Activated naive CD4-positive, alpha-beta T cell treated with anti-CD3 and anti-CD28 coated beads for 36 hours (primary cell): ENCODE results near the gene C2orf15. TPM values are rescaled to one million over a fixed set of nuclear protein-coding genes. Genes with fewer than 3 reads are reported as not detected.
"Not testable (repeated sequence)": the region's sequence is repeated elsewhere in the genome, so short reads cannot be mapped to it uniquely, and the experiment has no call there.

Experiments
- CTCF ChIA-PET: fragments of 350-600 bp; sonication (Branson Sonifier 250); formaldehyde crosslinking; loops from one replicate; lab custom pipeline; 2021; ENCODE audit warnings: antibody characterized with exemption; lab: Charles Lee
- DNase-seq: peaks from one replicate; pipeline ENCODE4 v3.0.0-alpha.2; 2020
- H3K27ac Mint-ChIP-seq: one replicate; pipeline ENCODE4 v1.8.0; 2021; ENCODE audit warnings: mild to moderate bottlenecking, mixed read lengths
- H3K27me3 Mint-ChIP-seq: one replicate; pipeline ENCODE4 v1.8.0; 2021; ENCODE audit warnings: low read depth, mixed read lengths
- H3K36me3 Mint-ChIP-seq: one replicate; pipeline ENCODE4 v1.8.0; 2021; ENCODE audit warnings: low read depth, mixed read lengths
- H3K4me1 Mint-ChIP-seq: one replicate; pipeline ENCODE4 v1.8.0; 2021; ENCODE audit warnings: low read depth, mixed read lengths
- H3K4me3 Mint-ChIP-seq: one replicate; pipeline ENCODE4 v1.8.0; 2021; ENCODE audit warnings: mild to moderate bottlenecking, moderate library complexity, mixed read lengths
- H3K9me3 Mint-ChIP-seq: one replicate; pipeline ENCODE4 v1.8.0; 2021; ENCODE audit warnings: mixed read lengths
- intact Hi-C: fragments of 100-400 bp; cut with micrococcal nuclease; formaldehyde crosslinking; loops from one replicate; pipeline ENCODE4 v1.15.1; 2023
- total RNA-seq, 2 experiments: library from RNA; stranded (reverse); gene quantifications; one replicate each; pipeline ENCODE4 v1.2.3, GENCODE V29; 2021

C2orf15 gene
- total RNA-seq, 2 experiments from 2014 or later = 1.4 to 1.6 TPM

- no peaks in the 10 kb centered on the region for H3K27me3 Mint-ChIP-seq
- no peak overlapping the region for H3K4me3 Mint-ChIP-seq
- CTCF ChIA-PET = no interaction called here
- H3K9me3 Mint-ChIP-seq = no peaks in the 10 kb centered on the region
- peak overlapping the region; percentile 16 for H3K27ac Mint-ChIP-seq
- H3K36me3 Mint-ChIP-seq = peaks cover 25% of the 10 kb centered on the region
- intact Hi-C loops = no loop called here
- no peak for DNase-seq
- peaks cover 28% of the 10 kb centered on the region for H3K4me1 Mint-ChIP-seq
Observed at GRCh38 chr2:99169534-99169933, 28.0 kb downstream of the C2orf15 start.

GRCh38 chr2:99171377-99172140, 30.1 kb downstream of the C2orf15 start:
- H3K4me3 Mint-ChIP-seq = no peak overlapping the region
- intact Hi-C loops = loop anchor here (10.0 kb wide), 1 partner anchor 537 kb away; no protein-coding TSS in a partner anchor
- no peaks in the 10 kb centered on the region for H3K9me3 Mint-ChIP-seq
- H3K4me1 Mint-ChIP-seq = peaks cover 40% of the 10 kb centered on the region
- CTCF ChIA-PET = interaction anchor here (1.0 kb wide), 1 partner anchor 13 kb away, joined by 4 read pairs; no protein-coding TSS in a partner anchor
- no peak for DNase-seq
- peaks cover 22% of the 10 kb centered on the region for H3K36me3 Mint-ChIP-seq
- peak overlapping the region; percentile 80 for H3K27ac Mint-ChIP-seq
- no peaks in the 10 kb centered on the region for H3K27me3 Mint-ChIP-seq

GRCh38 chr2:99180755-99181623, 39.5 kb downstream of the C2orf15 start, which contains the start of the genes MITD1 and MRPL30:
TSS of gene MITD1 (minus strand) at chr2:99181058. CDS start at chr2:99180981, 77 bp downstream.
TSS of gene MRPL30 (plus strand) at chr2:99181184. CDS start at chr2:99186204, 5,020 bp downstream.
- CTCF ChIA-PET = interaction anchor here (0.9 to 2.0 kb wide), 4 partner anchors 14 to 156 kb away, joined by 4 to 11 read pairs (median 6); partner anchors contain the start of genes C2orf15 and EIF5B
- H3K36me3 Mint-ChIP-seq = peaks cover 10% of the 10 kb centered on the region
- intact Hi-C loops = loop anchor here (1.0 kb wide), 4 partner anchors 26 to 309 kb away; partner anchors contain the start of genes C2orf15, REV1 and TXNDC9
- no peaks in the 10 kb centered on the region for H3K27me3 Mint-ChIP-seq
- DNase-seq = peak; percentile 94
- H3K27ac Mint-ChIP-seq = peak within 1 kb of the TSS; percentile 92
- H3K9me3 Mint-ChIP-seq = no peaks in the 10 kb centered on the region
- peaks cover 63% of the 10 kb centered on the region for H3K4me1 Mint-ChIP-seq
- H3K4me3 Mint-ChIP-seq = peak within 1 kb of the TSS; percentile 95

GRCh38 chr2:99181624-99182000, 40.1 kb downstream of the C2orf15 start:
- Mint-ChIP-seq H3K4me3 (peak overlapping the region; percentile 95), H3K4me1 (peaks cover 60% of the 10 kb centered on the region), H3K36me3 (peaks cover 10% of the 10 kb centered on the region), H3K27ac (peak overlapping the region; percentile 92), H3K9me3 (no peaks in the 10 kb centered on the region), H3K27me3 (no peaks in the 10 kb centered on the region)
- intact Hi-C loops = loop anchor here (1.0 kb wide), 4 partner anchors 26 to 309 kb away; partner anchors contain the start of genes C2orf15, REV1 and TXNDC9
- CTCF ChIA-PET = interaction anchor here (2.0 kb wide), 1 partner anchor 155 kb away, joined by 5 read pairs; the partner anchor contains the start of gene EIF5B
- no peak for DNase-seq

GRCh38 chr2:99183025-99183424, 41.5 kb downstream of the C2orf15 start:
- no peaks in the 10 kb centered on the region for H3K9me3 Mint-ChIP-seq
- peak overlapping the region; percentile 0 for H3K4me3 Mint-ChIP-seq

GRCh38 chr2:99184811-99185210, 43.3 kb downstream of the C2orf15 start:
- H3K4me1 Mint-ChIP-seq = peaks cover 41% of the 10 kb centered on the region
- no peak overlapping the region for H3K4me3 Mint-ChIP-seq
- H3K9me3 Mint-ChIP-seq = no peaks in the 10 kb centered on the region
- peaks cover 12% of the 10 kb centered on the region for H3K36me3 Mint-ChIP-seq
- CTCF ChIA-PET = interaction anchor here (0.8 kb wide), 1 partner anchor 162 kb away, joined by 3 read pairs; no protein-coding TSS in a partner anchor
- no peak overlapping the region for H3K27ac Mint-ChIP-seq
- DNase-seq = no peak
- intact Hi-C loops = no loop called here
- H3K27me3 Mint-ChIP-seq = no peaks in the 10 kb centered on the region

More at GRCh38 chr2:99183025-99183424, 41.5 kb downstream of the C2orf15 start:
- Mint-ChIP-seq H3K36me3 (peaks cover 10% of the 10 kb centered on the region), H3K27me3 (no peaks in the 10 kb centered on the region), H3K4me1 (peaks cover 53% of the 10 kb centered on the region), H3K27ac (no peak overlapping the region)
- CTCF ChIA-PET = no interaction called here
- intact Hi-C loops = no loop called here
- DNase-seq = no peak

- no peak overlapping the region for H3K27ac Mint-ChIP-seq
- no peak overlapping the region for H3K4me3 Mint-ChIP-seq
- H3K36me3 Mint-ChIP-seq = peaks cover 23% of the 10 kb centered on the region
- no peaks in the 10 kb centered on the region for H3K9me3 Mint-ChIP-seq
- H3K4me1 Mint-ChIP-seq = peaks cover 28% of the 10 kb centered on the region
- intact Hi-C loops = no loop called here
- DNase-seq = no peak
- CTCF ChIA-PET = no interaction called here
- H3K27me3 Mint-ChIP-seq = no peaks in the 10 kb centered on the region
Observed at GRCh38 chr2:99187011-99187410, 45.5 kb downstream of the C2orf15 start.

GRCh38 chr2:99188357-99188756, 46.9 kb downstream of the C2orf15 start:
- CTCF ChIA-PET = interaction anchor here (0.6 kb wide), 2 partner anchors 139 to 1262 kb away, joined by 3 to 4 read pairs; no protein-coding TSS in a partner anchor
- intact Hi-C loops = no loop called here
- peaks cover 23% of the 10 kb centered on the region for H3K4me1 Mint-ChIP-seq

GRCh38 chr2:99190548-99190947, 49.0 kb downstream of the C2orf15 start:
- Mint-ChIP-seq H3K27me3 (no peaks in the 10 kb centered on the region), H3K4me1 (peaks cover 10% of the 10 kb centered on the region), H3K36me3 (peaks cover 39% of the 10 kb centered on the region), H3K27ac (no peak overlapping the region), H3K4me3 (no peak overlapping the region), H3K9me3 (no peaks in the 10 kb centered on the region)
- CTCF ChIA-PET = interaction anchor here (0.6 kb wide), 1 partner anchor 51 kb away, joined by 3 read pairs; no protein-coding TSS in a partner anchor
- no peak for DNase-seq
- intact Hi-C loops = no loop called here

More at GRCh38 chr2:99188357-99188756, 46.9 kb downstream of the C2orf15 start:
- no peak overlapping the region for H3K27ac Mint-ChIP-seq
- no peak for DNase-seq
- no peaks in the 10 kb centered on the region for H3K27me3 Mint-ChIP-seq
- no peak overlapping the region for H3K4me3 Mint-ChIP-seq
- no peaks in the 10 kb centered on the region for H3K9me3 Mint-ChIP-seq
- H3K36me3 Mint-ChIP-seq = peaks cover 33% of the 10 kb centered on the region

- H3K4me3 Mint-ChIP-seq, CTCF ChIA-PET, H3K4me1 Mint-ChIP-seq, intact Hi-C loops, H3K9me3 Mint-ChIP-seq, H3K27me3 Mint-ChIP-seq, H3K27ac Mint-ChIP-seq, DNase-seq: not testable (repeated sequence)
- peaks cover 40% of the 10 kb centered on the region for H3K36me3 Mint-ChIP-seq
Observed at GRCh38 chr2:99192364-99192763, 50.9 kb downstream of the C2orf15 start.

- H3K4me3 Mint-ChIP-seq = no peak overlapping the region
- no peak overlapping the region for H3K27ac Mint-ChIP-seq
- H3K27me3 Mint-ChIP-seq = no peaks in the 10 kb centered on the region
- H3K36me3 Mint-ChIP-seq = peaks cover 10% of the 10 kb centered on the region
- no peak for DNase-seq
- intact Hi-C loops = no loop called here
- no peaks in the 10 kb centered on the region for H3K4me1 Mint-ChIP-seq
- CTCF ChIA-PET = no interaction called here
- no peaks in the 10 kb centered on the region for H3K9me3 Mint-ChIP-seq
Observed at GRCh38 chr2:99198103-99198841, 56.8 kb downstream of the C2orf15 start.
